HG03571 (cell line): ENCODE results near the gene KRTAP1-1.
"Not testable (repeated sequence)": the region's sequence is repeated elsewhere in the genome, so short reads cannot be mapped to it uniquely, and the experiment has no call there.

Source experiments
- ATAC-seq: cut with Tn5 transposase; IDR thresholded peaks from one replicate; pipeline ENCODE4 v1.9.1; 2021; ENCODE audit not compliant: unreplicated experiment

Gene KRTAP1-1, protein sequence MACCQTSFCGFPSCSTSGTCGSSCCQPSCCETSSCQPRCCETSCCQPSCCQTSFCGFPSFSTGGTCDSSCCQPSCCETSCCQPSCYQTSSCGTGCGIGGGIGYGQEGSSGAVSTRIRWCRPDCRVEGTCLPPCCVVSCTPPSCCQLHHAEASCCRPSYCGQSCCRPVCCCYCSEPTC

DNA sequence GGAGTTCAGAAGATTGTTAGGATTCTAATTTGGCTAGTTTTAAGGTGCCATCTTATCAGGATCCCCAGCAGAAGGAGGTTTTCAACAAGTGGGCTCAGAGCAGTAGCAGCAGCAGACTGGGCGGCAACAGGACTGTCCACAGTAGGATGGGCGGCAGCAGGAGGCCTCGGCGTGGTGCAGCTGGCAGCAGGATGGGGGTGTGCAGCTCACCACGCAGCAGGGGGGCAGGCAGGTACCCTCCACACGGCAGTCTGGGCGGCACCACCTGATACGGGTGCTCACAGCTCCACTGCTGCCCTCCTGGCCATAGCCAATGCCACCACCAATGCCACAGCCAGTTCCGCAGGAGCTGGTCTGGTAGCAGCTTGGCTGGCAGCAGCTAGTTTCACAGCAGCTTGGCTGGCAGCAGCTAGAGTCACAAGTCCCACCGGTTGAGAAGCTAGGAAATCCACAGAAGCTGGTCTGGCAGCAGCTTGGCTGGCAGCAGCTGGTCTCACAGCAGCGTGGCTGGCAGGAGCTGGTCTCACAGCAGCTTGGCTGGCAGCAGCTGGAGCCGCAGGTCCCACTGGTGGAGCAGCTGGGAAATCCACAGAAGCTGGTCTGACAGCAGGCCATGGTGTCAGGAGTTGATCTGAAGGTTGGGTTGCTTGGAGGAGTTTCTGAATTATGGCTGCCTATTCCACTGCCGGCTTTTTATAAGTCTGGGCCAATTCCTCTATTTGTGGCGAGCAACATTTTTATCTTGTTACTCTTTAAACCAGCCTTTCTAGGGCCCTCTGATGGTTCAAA, at the start of gene KRTAP1-1:
KRTAP1-1 (minus strand) TSS at position 668 of the 789 bp plus-strand sequence; CDS start at position 615, 53 bp downstream.
- ATAC-seq = not testable (repeated sequence)

- ATAC-seq = not testable (repeated sequence)
Measured at GRCh38 chr17:41088760-41089352, 47.6 kb upstream of the KRTAP1-1 start.

DNA sequence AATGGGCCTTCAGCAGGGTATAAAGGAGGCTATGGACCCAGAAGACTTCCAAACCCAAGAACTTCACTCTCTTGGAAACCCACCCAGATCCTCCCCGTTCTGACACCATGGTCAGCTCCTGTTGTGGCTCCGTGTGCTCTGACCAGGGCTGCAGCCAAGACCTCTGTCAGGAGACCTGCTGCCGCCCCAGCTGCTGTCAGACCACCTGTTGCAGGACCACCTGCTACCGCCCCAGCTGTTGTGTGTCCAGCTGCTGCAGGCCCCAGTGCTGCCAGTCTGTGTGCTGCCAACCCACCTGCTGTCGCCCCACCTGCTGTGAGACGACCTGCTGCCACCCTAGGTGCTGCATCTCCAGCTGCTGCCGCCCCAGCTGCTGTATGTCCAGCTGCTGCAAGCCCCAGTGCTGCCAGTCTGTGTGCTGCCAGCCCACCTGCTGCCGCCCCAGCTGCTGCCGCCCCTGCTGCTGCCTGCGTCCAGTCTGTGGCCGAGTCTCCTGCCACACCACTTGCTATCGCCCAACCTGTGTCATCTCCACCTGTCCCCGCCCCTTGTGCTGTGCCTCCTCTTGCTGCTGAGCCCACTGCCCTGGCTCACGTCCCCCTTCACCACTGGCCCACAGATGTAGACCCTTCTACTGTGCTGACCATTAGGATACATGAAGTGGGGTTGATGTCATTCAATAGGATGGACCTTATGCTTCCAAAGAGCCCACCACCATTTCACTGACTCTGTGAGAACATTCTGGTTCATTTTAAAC, 43.0 kb upstream of the KRTAP1-1 start, which contains the start of gene KRTAP4-7:
KRTAP4-7 (plus strand) TSS at position 51 of the 757 bp plus-strand sequence; CDS start at position 108, 57 bp downstream.
- ATAC-seq = not testable (repeated sequence)

- not testable (repeated sequence) for ATAC-seq
Measured at GRCh38 chr17:41083427-41083826, 42.2 kb upstream of the KRTAP1-1 start.

DNA sequence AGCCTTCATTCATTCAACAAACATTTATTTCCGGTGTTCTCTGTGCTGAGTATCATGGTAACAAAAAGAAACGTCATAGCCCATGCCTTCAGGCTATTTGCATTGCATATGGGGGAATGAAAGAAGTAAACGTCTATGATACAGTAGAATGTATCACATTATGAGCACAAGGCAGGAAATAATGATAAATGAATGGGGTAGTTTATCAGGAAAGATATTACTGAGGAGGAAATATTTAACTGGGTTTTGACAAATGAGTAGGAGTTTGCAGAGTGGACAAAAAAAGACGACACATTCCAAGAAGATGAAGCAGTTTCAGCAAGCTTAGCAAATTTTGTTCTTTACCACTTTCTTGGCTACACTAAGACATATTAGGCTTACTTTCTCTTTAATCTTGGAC, 41.4 kb upstream of the KRTAP1-1 start:
- ATAC-seq = no peak

GRCh38 chr17:41076788-41077187, 35.5 kb upstream of the KRTAP1-1 start:
- ATAC-seq = no peak

DNA sequence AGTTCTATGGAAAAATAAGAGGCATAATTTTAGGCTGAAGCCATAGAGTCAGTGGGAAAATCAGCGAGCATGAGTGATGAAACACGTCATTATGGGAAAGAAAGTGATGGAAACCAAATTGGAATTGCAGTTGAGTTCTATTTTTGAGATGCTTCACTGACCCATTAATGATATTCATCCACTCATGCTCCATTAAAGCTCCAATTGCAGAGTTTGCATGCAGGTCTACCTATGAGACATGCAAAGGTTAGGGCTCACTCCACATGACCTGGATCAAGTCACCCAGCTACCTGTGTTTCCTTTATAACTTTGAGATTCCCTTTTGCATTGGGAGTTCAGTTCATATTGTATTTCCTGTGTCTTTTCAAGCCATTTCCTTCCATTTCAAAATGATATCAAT, 32.4 kb upstream of the KRTAP1-1 start:
- ATAC-seq = no peak

DNA sequence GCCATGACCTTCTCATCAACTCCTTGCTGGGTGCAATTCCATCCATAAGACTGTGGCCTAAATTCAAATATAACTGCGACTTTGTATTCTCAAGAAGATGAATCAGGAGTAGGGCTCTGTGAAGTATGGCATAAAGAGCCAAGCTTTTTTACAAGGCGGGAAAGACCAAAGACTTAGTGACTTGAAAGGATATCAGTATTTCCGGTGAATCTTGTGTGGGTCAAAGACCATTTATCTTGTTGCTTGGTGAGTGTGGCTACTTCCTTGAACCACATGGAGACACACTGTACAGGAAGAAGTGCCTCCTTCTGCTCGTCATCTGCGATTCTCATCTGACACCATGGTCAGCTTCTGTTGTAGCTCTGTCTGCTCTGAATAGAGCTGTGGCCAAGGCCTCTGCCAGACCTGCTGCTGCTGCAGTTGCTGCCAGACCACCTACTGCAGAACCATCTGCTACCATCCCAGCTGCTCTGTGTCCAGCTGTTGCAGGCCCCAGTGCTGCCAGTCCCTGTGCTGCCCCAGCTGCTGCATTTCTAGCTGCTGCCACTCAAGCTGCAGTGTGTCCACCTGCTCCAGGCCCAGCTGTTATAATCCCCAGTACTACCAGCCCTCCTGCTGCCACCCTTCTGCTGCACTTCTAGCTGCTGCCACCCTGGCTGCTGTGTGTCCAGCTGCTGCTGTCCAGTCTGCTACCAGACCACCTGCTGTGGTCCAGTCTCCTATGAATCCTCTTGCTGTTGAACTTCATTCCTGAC, 30.5 kb upstream of the KRTAP1-1 start:
- no peak for ATAC-seq

- no peak for ATAC-seq
Measured at GRCh38 chr17:41069031-41069430, 27.8 kb upstream of the KRTAP1-1 start.

GRCh38 chr17:41067281-41067680, 26.0 kb upstream of the KRTAP1-1 start:
- ATAC-seq = no peak

DNA sequence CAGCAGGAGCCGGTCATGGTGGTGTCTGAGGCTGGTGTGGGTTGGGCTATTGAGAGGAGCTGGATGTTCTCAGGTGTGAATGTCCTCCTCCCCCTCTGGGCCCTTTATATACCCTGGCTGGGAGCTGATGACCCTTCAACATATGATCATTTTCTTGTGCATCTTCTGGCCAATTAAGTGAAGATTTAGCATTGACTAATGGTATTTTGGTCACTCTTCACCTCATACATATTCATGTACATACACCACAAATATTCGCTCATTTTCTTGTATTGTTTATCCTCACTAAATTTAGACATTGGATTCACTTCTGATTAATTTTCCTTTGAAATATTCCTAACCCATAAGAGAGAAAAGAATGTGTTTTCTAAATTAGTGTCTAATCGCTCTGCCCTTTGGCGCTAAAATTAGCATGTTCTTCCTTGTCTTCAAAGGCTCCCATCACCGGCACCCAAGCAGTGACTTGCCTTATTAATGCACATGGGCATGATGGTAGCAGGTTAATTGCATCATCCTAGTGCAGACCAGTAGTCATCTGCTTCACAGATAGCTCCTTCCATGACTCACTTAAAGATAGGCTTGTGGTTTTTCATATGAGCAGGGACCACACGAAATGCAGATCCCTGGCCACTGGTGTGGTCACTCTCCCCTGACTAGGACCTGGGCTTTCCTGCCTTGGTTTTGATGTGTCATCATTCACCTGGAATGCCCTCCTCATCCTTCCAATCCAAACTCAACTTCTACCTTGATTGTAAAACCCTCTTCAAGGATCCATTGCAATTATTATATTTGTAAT, 24.8 kb upstream of the KRTAP1-1 start, which contains the start of gene KRTAP2-4:
KRTAP2-4 (minus strand) TSS at position 51 of the 796 bp plus-strand sequence; CDS start at position 17, 34 bp downstream.
- ATAC-seq = no peak

GRCh38 chr17:41065016-41065689, 23.9 kb upstream of the KRTAP1-1 start:
- not testable (repeated sequence) for ATAC-seq

GRCh38 chr17:41064301-41064700, 23.1 kb upstream of the KRTAP1-1 start:
- ATAC-seq = no peak

DNA sequence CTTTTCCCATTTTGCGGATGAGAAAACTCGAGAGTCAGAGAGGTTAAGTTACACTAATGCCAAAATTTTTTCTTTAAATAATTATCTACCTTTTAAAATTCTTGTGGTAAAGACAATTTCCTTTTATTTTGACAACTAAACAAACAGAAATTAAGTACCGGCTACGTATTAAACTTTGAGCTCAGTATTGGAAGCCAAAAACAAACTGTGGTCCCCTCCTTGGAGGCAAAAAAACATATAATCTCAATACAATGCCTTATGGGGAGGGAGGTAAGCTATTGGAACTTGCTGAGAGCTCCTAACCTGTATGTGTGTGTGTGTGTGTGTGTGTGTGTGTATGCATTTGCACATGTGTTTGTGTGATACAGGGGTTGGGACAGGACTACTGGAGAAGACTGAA, 22.2 kb upstream of the KRTAP1-1 start:
- ATAC-seq = no peak

- ATAC-seq = no peak
Measured at GRCh38 chr17:41061964-41062363, 20.7 kb upstream of the KRTAP1-1 start.

DNA sequence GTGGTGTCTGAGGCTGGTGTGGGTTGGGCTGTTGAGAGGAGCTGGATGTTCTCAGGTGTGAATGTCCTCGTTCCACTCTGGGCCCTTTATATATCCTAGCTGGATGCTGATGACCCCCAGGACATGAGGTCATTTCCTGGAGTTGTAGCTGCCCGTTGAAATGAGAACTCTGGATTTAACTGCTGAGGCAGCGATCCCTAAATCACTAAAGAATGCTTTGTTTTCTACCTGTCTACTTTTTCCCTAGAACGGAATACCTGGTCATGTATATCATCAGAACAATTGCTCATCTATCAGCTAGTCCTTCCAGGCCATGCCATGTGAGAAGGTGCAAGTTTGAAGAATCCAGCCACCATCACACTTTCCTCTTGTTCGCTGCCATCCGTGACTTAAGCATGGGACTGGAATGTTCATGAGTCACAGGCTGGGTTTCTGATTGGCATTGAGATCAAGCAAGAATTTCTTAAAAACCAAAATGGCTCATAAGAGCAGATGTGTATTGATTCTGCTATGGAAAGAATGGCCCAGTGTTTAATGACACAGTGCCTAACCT, 18.9 kb upstream of the KRTAP1-1 start, which contains the start of gene KRTAP2-3:
KRTAP2-3 (minus strand) TSS at position 63 of the 553 bp plus-strand sequence. CDS start 64 bp downstream, outside the sequence.
- no peak for ATAC-seq

GRCh38 chr17:41059276-41060051, 18.2 kb upstream of the KRTAP1-1 start:
- not testable (repeated sequence) for ATAC-seq

- ATAC-seq = no peak
Measured at GRCh38 chr17:41058741-41059140, 17.5 kb upstream of the KRTAP1-1 start.
